Loucy (cell line): ENCODE measurements around the gene ATP13A4.

Experiments used
- H2AFZ ChIP-seq: fragments of 200-600 bp; sonication (generic); 2 replicates; pipeline ENCODE4 v1.6.0; 2016; ENCODE audit warnings: antibody characterized with exemption, mild to moderate bottlenecking, low read length, moderate library complexity
- H3F3A ChIP-seq: fragments of 200-600 bp; 2 replicates; pipeline ENCODE4 v1.6.0; 2016; ENCODE audit warnings: antibody characterized with exemption, low read depth, mild to moderate bottlenecking
- H3K27me3 ChIP-seq: fragments of 200-600 bp; sonication (generic); 2 replicates; pipeline ENCODE4 v1.6.1; 2014; ENCODE audit warnings: low read length, mild to moderate bottlenecking; ENCODE audit not compliant: insufficient read depth, poor library complexity, severe bottlenecking
- H3K36me3 ChIP-seq: fragments of 200-600 bp; sonication (generic); 2 replicates; pipeline ENCODE4 v1.6.1; 2016; ENCODE audit warnings: low read length; ENCODE audit not compliant: insufficient read depth
- H3K4me1 ChIP-seq: fragments of 200-600 bp; sonication (generic); 2 replicates; pipeline ENCODE4 v1.5.1; 2014; ENCODE audit warnings: low read length, mild to moderate bottlenecking; ENCODE audit not compliant: insufficient read depth, poor library complexity, severe bottlenecking
- H3K4me2 ChIP-seq: fragments of 200-600 bp; sonication (generic); 2 replicates; pipeline ENCODE4 v1.6.0; 2014; ENCODE audit warnings: antibody characterized with exemption, low read length, low read depth, mild to moderate bottlenecking; ENCODE audit not compliant: poor library complexity, severe bottlenecking
- H3K4me3 ChIP-seq: fragments of 200-600 bp; sonication (generic); 2 replicates; pipeline ENCODE4 v1.5.1; 2014; ENCODE audit warnings: low read length, mild to moderate bottlenecking, mixed read lengths; ENCODE audit not compliant: poor library complexity, severe bottlenecking
- H3K79me2 ChIP-seq: fragments of 200-600 bp; sonication (generic); 2 replicates; pipeline ENCODE4 v1.6.1; 2014; ENCODE audit warnings: low read length; ENCODE audit not compliant: insufficient read depth
- H3K9ac ChIP-seq: fragments of 200-600 bp; sonication (generic); 2 replicates; pipeline ENCODE4 v1.6.0; 2014; ENCODE audit warnings: mild to moderate bottlenecking, low read depth, low read length, moderate library complexity; ENCODE audit not compliant: poor library complexity, severe bottlenecking
- H3K9me2 ChIP-seq: fragments of 200-600 bp; sonication (generic); replicated peaks from 2 replicates; pipeline ENCODE4 v1.6.1; 2016; ENCODE audit warnings: low read depth, low read length, mixed read lengths
- H3K9me3 ChIP-seq: fragments of 200-600 bp; sonication (generic); 2 replicates; pipeline ENCODE4 v1.6.1; 2014; ENCODE audit warnings: mild to moderate bottlenecking, antibody characterized with exemption, low read length, low read depth; ENCODE audit not compliant: insufficient read depth
- H4K20me1 ChIP-seq: fragments of 200-600 bp; sonication (generic); 2 replicates; pipeline ENCODE4 v1.6.0; 2014; ENCODE audit warnings: antibody characterized with exemption, low read length, mild to moderate bottlenecking; ENCODE audit not compliant: insufficient read depth, poor library complexity, severe bottlenecking
- EZH2phosphoT487 ChIP-seq: fragments of 200-600 bp; IDR thresholded peaks from 2 replicates; pipeline ENCODE4 v1.6.1; 2018; ENCODE audit warnings: antibody characterized with exemption, mild to moderate bottlenecking, moderate library complexity, borderline replicate concordance
- TF ChIP-seq, protein P1 (sequence below): fragments of 200-600 bp; sonication (generic); conservative IDR thresholded peaks from 2 replicates; pipeline ENCODE4 v1.5.1; 2014; ENCODE audit warnings: mild to moderate bottlenecking, antibody characterized with exemption, low read length

The ATP13A4 gene

GRCh38 chr3:193546129-193546528 lies 8.6 kb downstream of the ATP13A4 start:
- H4K20me1 ChIP-seq, result no peaks in the 10 kb centered on the region
- H3K79me2 ChIP-seq, result no peaks in the 10 kb centered on the region
- no peaks in the 10 kb centered on the region for H3K36me3 ChIP-seq
- H3K9me3 ChIP-seq, result no peaks in the 10 kb centered on the region
- H3K4me1 ChIP-seq, result no peaks in the 10 kb centered on the region
- H3K9ac ChIP-seq, result no peak overlapping the region
- no peaks in the 10 kb centered on the region for H3K9me2 ChIP-seq
- no peak for TF ChIP-seq EZH2phosphoT487
- TF ChIP-seq, protein P1, sequence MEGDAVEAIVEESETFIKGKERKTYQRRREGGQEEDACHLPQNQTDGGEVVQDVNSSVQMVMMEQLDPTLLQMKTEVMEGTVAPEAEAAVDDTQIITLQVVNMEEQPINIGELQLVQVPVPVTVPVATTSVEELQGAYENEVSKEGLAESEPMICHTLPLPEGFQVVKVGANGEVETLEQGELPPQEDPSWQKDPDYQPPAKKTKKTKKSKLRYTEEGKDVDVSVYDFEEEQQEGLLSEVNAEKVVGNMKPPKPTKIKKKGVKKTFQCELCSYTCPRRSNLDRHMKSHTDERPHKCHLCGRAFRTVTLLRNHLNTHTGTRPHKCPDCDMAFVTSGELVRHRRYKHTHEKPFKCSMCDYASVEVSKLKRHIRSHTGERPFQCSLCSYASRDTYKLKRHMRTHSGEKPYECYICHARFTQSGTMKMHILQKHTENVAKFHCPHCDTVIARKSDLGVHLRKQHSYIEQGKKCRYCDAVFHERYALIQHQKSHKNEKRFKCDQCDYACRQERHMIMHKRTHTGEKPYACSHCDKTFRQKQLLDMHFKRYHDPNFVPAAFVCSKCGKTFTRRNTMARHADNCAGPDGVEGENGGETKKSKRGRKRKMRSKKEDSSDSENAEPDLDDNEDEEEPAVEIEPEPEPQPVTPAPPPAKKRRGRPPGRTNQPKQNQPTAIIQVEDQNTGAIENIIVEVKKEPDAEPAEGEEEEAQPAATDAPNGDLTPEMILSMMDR, result no peak
- H3K27me3 ChIP-seq, result no peaks in the 10 kb centered on the region
- no peak overlapping the region for H3K4me3 ChIP-seq
- no peak overlapping the region for H2AFZ ChIP-seq
- H3K4me2 ChIP-seq, result no peak overlapping the region
- no peaks in the 10 kb centered on the region for H3F3A ChIP-seq

GRCh38 chr3:193545304-193545703 lies 9.4 kb downstream of the ATP13A4 start:
- Histone ChIP-seq H3K36me3 (no peaks in the 10 kb centered on the region), H4K20me1 (no peaks in the 10 kb centered on the region), H3K9me3 (no peaks in the 10 kb centered on the region), H3K9me2 (no peaks in the 10 kb centered on the region), H3K27me3 (no peaks in the 10 kb centered on the region), H3K4me2 (no peak overlapping the region), H3K9ac (no peak overlapping the region), H3F3A (no peaks in the 10 kb centered on the region), H3K79me2 (no peaks in the 10 kb centered on the region), H3K4me1 (no peaks in the 10 kb centered on the region), H2AFZ (no peak overlapping the region), H3K4me3 (no peak overlapping the region)
- no peak for TF ChIP-seq EZH2phosphoT487
- TF ChIP-seq, protein P1, result no peak

DNA sequence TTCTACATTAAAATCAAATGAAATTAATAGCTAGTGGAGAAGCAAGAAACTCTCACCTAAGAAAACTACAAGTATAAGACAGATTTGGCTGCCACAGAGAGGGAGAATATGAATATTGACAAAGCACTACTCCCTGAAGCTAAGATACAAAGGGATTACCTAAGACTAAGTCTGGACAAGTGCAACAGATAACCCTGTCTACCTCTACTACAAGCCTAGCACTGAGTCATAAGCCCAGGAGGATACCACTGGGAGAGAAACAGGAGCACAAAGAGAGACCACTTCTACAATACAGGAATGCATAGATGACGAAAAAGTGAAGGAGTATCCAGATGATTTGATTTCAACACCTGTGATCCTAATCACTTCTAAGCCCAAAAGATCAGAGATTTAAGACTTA lies 10.4 kb downstream of the ATP13A4 start:
- no peak for TF ChIP-seq EZH2phosphoT487
- TF ChIP-seq, protein P1, result no peak
- Histone ChIP-seq H3K27me3 (no peaks in the 10 kb centered on the region), H3K36me3 (no peaks in the 10 kb centered on the region), H3K9me2 (no peaks in the 10 kb centered on the region), H3F3A (no peaks in the 10 kb centered on the region), H3K9me3 (no peaks in the 10 kb centered on the region), H3K4me2 (no peak overlapping the region), H3K79me2 (no peaks in the 10 kb centered on the region), H4K20me1 (no peaks in the 10 kb centered on the region), H3K4me3 (no peak overlapping the region), H2AFZ (no peak overlapping the region), H3K4me1 (no peaks in the 10 kb centered on the region), H3K9ac (no peak overlapping the region)
